Lower lobe of right lung (tissue), 2 donors: ENCODE results near the gene ARL16. TPM values are rescaled to one million over a fixed set of nuclear protein-coding genes. Genes with fewer than 3 reads are reported as not detected.

Experiments
- ATAC-seq, 2 donors: fragments of 200-7000 bp; cut with Tn5 transposase; one replicate each; pipeline ENCODE4 v1.9.1; 2020 to 2022; ENCODE audit warnings: mild to moderate bottlenecking in 2 of 2, moderate library complexity in 2 of 2
- DNase-seq: peaks from one replicate; pipeline ENCODE4 v3.0.0-alpha.2; 2020
- H3K27ac ChIP-seq: fragments of 200-600 bp; one replicate; pipeline ENCODE4 v1.8.0; 2022
- H3K27me3 ChIP-seq: fragments of 200-600 bp; one replicate; pipeline ENCODE4 v1.8.0; 2022; ENCODE audit warnings: low read depth
- H3K36me3 ChIP-seq: fragments of 200-600 bp; one replicate; pipeline ENCODE4 v1.8.0; 2022; ENCODE audit warnings: mild to moderate bottlenecking
- H3K4me1 ChIP-seq: fragments of 200-600 bp; one replicate; pipeline ENCODE4 v1.8.0; 2022
- H3K4me3 ChIP-seq: fragments of 200-600 bp; one replicate; pipeline ENCODE4 v1.8.0; 2022; ENCODE audit warnings: mild to moderate bottlenecking
- H3K9me3 ChIP-seq: fragments of 200-600 bp; one replicate; pipeline ENCODE4 v1.8.0; 2022
- CTCF ChIP-seq: fragments of 200-600 bp; IDR thresholded peaks from one replicate; pipeline ENCODE4 v1.8.0; 2022; ENCODE audit warnings: antibody characterized with exemption, mild to moderate bottlenecking
- intact Hi-C: fragments of 100-400 bp; cut with DNase I; formaldehyde crosslinking; loops from one replicate; pipeline ENCODE4 v1.11.0; 2022
- total RNA-seq: library from RNA; stranded (reverse); fragmentation: NEBNext Ultra II Directional; extraction: Animal tissue kit (Norgen Biotek cat#: 25700); gene quantifications from one replicate; pipeline ENCODE4 v1.2.1, GENCODE V29; 2021
- donor health status: DM: no; HTN: yes; CAD: no; lungs with severe emphysema.

ARL16 gene
- total RNA-seq, 1 donor from 2014 or later: 19.0 TPM

DNA sequence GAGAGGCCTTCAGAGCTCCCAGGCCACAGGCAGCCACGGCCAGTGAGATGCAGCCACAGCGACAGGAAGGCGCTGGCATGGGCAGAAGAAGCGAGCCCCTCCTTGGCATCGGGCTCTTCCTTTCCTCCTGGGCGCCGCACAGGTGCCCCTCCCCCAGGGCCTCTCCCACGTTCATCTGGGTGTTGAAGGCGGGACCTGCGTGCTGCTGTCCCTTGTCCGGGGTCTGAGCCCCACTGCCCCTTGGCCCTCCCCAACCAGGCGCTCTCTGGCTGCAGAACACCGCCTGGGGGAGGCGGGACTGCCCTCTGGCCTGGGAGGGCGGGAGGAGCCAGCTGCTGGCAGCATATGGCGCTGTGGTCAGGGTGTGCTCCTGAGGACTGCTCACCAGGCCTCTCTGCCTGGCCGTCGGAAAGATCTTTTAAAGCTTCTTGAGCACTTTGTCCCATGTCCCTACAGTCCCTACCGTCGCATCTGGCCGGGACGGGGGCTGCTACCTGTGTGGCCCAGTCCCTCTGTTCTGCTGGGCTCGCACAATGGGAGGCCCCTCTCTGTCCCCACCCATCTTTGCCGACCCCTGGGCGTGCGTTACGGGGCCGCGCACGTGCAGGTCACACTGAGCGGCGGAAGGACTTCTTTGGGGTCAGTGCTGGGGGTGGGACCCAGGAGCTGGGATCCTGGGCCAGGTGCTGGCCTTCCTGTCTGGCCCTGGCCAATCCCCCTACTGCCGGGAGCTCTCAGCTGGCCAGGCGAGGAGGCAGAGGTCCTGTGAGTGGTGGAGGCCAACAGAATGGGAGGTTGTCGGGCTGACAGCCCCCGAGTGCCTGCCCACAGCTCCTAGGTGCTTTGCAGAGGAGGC lies 30.2 kb upstream of the ARL16 start:
- intact Hi-C loops: no loop called here
- ATAC-seq: no peak
- Histone ChIP-seq H3K27ac (no peak overlapping the region), H3K9me3 (no peaks in the 10 kb centered on the region), H3K36me3 (no peaks in the 10 kb centered on the region), H3K4me3 (peak overlapping the region; percentile 86), H3K4me1 (peaks cover 33% of the 10 kb centered on the region), H3K27me3 (no peaks in the 10 kb centered on the region)
- no peak for TF ChIP-seq CTCF
- DNase-seq: no peak

DNA sequence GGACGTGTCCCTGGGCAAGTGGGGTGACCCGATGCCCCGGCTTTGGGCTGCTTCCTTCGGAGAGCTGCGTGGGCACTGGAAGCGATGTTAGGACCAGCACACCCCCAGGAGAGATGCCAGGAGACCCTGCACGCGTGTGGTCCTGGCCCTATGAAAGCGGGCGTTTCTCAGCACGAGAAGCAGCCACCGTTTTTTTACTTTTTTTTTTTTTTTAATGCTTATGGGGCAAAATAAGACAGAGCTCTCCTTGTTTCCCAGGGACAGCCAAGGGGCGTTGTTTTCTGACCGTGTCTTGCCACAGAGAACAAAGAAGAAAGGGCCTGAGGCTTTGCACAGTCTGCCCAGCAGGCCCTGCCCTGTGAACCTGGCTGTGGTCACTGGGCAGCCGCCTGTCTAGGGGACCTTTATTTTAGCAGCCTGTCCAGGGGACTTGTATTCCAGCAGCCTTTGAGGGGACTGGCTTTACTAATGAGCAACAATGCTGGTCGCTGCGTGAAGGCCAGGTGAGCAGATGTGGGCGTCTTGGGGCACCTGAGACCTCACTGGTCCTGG lies 29.5 kb upstream of the ARL16 start:
- H3K27ac ChIP-seq: no peak overlapping the region
- no peaks in the 10 kb centered on the region for H3K36me3 ChIP-seq
- no peaks in the 10 kb centered on the region for H3K27me3 ChIP-seq
- DNase-seq (no peak), ATAC-seq (no peak)
- H3K9me3 ChIP-seq: no peaks in the 10 kb centered on the region
- intact Hi-C loops: no loop called here
- H3K4me1 ChIP-seq: peaks cover 33% of the 10 kb centered on the region
- H3K4me3 ChIP-seq: peak overlapping the region; percentile 86
- no peak for TF ChIP-seq CTCF

DNA sequence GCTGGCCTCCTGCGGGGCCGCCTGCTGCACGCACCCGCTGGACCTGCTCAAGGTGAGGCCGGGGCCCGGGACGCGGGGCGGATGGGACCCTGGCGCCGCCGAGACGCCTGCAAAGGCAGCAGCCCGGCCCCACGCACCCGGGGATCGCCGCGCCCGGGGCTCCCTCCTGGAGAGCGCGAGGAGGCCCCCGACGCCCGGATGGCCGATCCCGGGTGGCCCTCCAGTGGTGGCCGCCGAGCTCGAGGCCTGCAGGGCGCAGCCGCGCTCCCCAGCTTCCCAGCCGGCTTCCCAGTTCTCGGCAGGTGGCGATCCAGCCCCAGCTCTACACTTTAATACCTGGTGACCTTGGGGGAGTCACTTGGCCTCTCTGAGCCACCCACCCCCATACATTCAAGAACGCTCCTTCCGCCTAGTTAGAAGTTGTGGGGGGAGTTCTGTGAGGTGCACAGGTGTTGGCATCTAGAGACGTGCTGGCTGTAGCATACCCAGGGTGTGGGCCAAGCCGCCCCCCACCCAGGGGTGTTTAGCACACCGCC lies 28.9 kb upstream of the ARL16 start:
- H3K27me3 ChIP-seq: no peaks in the 10 kb centered on the region
- peak overlapping the region; percentile 49 for H3K27ac ChIP-seq
- DNase-seq (no peak), ATAC-seq (peak; percentile 6 to 29)
- H3K9me3 ChIP-seq: no peaks in the 10 kb centered on the region
- H3K4me3 ChIP-seq: peak overlapping the region; percentile 86
- intact Hi-C loops: no loop called here
- peaks cover 3% of the 10 kb centered on the region for H3K36me3 ChIP-seq
- no peak for TF ChIP-seq CTCF
- peaks cover 33% of the 10 kb centered on the region for H3K4me1 ChIP-seq

- peak within 1 kb of the TSS; percentile 60 for H3K27ac ChIP-seq
- intact Hi-C loops: no loop called here
- H3K27me3 ChIP-seq: no peaks in the 10 kb centered on the region
- DNase-seq (peak; percentile 90), ATAC-seq (peak; percentile 90)
- H3K36me3 ChIP-seq: peaks cover 9% of the 10 kb centered on the region
- H3K4me1 ChIP-seq: peaks cover 33% of the 10 kb centered on the region
- H3K9me3 ChIP-seq: no peaks in the 10 kb centered on the region
- peak within 1 kb of the TSS; percentile 86 for H3K4me3 ChIP-seq
- TF ChIP-seq CTCF: no peak
Observed at GRCh38 chr17:81711814-81712467, 28.3 kb upstream of the ARL16 start, which contains the start of gene SLC25A10. SLC25A10 (plus strand) TSS chr17:81712284; CDS start chr17:81712427, 143 bp downstream.

DNA sequence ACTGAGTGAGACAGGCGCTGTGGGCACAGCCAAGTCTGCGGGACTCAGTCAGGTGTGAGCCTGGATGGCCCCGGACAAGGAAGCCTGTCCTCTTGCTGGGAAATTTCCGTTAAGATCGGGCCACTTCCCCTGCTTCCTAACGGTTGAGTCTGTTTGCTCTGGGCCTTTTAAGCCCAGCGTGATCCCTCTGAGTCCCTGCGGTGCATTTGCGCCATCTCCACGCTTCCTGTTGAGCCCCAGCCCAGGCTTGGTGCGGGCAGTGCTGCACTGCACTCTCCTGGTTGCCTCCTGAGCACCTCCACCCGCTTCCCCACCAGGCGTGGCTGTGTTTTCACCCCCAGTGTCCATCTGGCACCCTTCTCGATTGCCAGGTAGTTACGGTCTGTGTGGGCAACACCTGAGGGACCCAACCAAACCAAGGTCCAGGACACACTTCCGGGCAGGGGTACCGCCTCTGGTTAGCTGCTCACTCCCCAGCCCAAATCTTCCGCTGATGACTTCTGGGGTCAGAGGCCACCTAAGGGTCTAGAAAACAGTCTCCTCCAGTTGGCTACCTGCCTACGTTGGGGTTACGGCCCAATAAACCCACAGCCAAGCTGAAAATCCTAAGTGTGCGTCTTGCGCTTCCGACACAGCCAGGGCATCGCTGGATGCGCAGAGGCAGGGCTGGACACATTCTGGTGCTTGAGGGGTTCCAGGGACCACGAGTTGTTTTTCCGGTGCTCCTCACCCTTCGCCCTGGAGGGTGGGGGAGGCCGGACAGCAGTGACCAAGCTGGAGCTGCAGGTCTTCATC lies 27.1 kb upstream of the ARL16 start:
- no peak for TF ChIP-seq CTCF
- Histone ChIP-seq H3K4me3 (peak overlapping the region; percentile 86), H3K27ac (no peak overlapping the region), H3K9me3 (no peaks in the 10 kb centered on the region), H3K36me3 (peaks cover 22% of the 10 kb centered on the region), H3K4me1 (peaks cover 33% of the 10 kb centered on the region), H3K27me3 (no peaks in the 10 kb centered on the region)
- ATAC-seq (no peak), DNase-seq (no peak)
- intact Hi-C loops: no loop called here
